RPMI7951 (cell line): ENCODE data around the gene SPECC1L. TPM values are rescaled to one million over a fixed set of nuclear protein-coding genes. Genes with fewer than 3 reads are reported as not detected.

Experiments
- DNase-seq: peaks from one replicate; pipeline ENCODE4 v3.0.0-alpha.2; 2012; ENCODE audit warnings: low read depth
- total RNA-seq: library from RNA; depleted of rRNA; stranded (reverse); fragments of >200 nt; shearing (Covaris generic); gene quantifications from 2 replicates; pipeline ENCODE4 v1.2.3, GENCODE V29; 2014

The SPECC1L gene
- total RNA-seq, 1 experiment from 2014 or later: 12.6 TPM

- DNase-seq: no peak
These were observed 171.7 kb downstream of the SPECC1L start for GRCh38 chr22:24442352-24442744.

- no peak for DNase-seq
These were observed 173.0 kb downstream of the SPECC1L start for GRCh38 chr22:24443668-24444067.

GRCh38 chr22:24444251-24444650, 173.6 kb downstream of the SPECC1L start:
- DNase-seq: no peak

- no peak for DNase-seq
These were observed 174.3 kb downstream of the SPECC1L start for GRCh38 chr22:24444729-24445466.

- no peak for DNase-seq
These were observed 175.0 kb downstream of the SPECC1L start for GRCh38 chr22:24445481-24446259.

GRCh38 chr22:24446260-24446611, 175.6 kb downstream of the SPECC1L start:
- no peak for DNase-seq

GRCh38 chr22:24450610-24451009, 180.0 kb downstream of the SPECC1L start:
- no peak for DNase-seq

GRCh38 chr22:24451162-24451561, 180.5 kb downstream of the SPECC1L start:
- DNase-seq: no peak

GRCh38 chr22:24453853-24454252, 183.2 kb downstream of the SPECC1L start:
- no peak for DNase-seq

GRCh38 chr22:24455039-24455438, 184.4 kb downstream of the SPECC1L start:
- DNase-seq: no peak

- DNase-seq: no peak
These were observed 185.3 kb downstream of the SPECC1L start for GRCh38 chr22:24455751-24456426.

- no peak for DNase-seq
These were observed 187.3 kb downstream of the SPECC1L start for GRCh38 chr22:24457894-24458420.

GRCh38 chr22:24459911-24460310, 189.3 kb downstream of the SPECC1L start:
- DNase-seq: no peak

GRCh38 chr22:24460418-24461089, 189.9 kb downstream of the SPECC1L start:
- no peak for DNase-seq

- DNase-seq: no peak
These were observed 192.6 kb downstream of the SPECC1L start for GRCh38 chr22:24463071-24463760.

GRCh38 chr22:24465566-24465965, 194.9 kb downstream of the SPECC1L start:
- peak; percentile 71 for DNase-seq

- DNase-seq: no peak
These were observed 195.3 kb downstream of the SPECC1L start for GRCh38 chr22:24465975-24466374.

GRCh38 chr22:24466716-24467328, 196.2 kb downstream of the SPECC1L start:
- peak; percentile 74 for DNase-seq

- no peak for DNase-seq
These were observed 196.7 kb downstream of the SPECC1L start for GRCh38 chr22:24467340-24467739.
